ENCODE data around the gene PHACTR3. TPM values are rescaled to one million over a fixed set of nuclear protein-coding genes. Genes with fewer than 3 reads are reported as not detected.

The PHACTR3 gene
- total RNA-seq, 1 experiment from 2014 or later: 0.12 TPM

GRCh38 chr20:59573837-59574236 is 30.5 kb upstream of the PHACTR3 start:
- no peak for DNase-seq (ENCODE audit: low read depth)

GRCh38 chr20:59574308-59574707 is 30.0 kb upstream of the PHACTR3 start:
- DNase-seq (ENCODE audit: low read depth): no peak

GRCh38 chr20:59575216-59575615 is 29.1 kb upstream of the PHACTR3 start:
- DNase-seq (ENCODE audit: low read depth): no peak

GRCh38 chr20:59575653-59576052 is 28.7 kb upstream of the PHACTR3 start:
- no peak for DNase-seq (ENCODE audit: low read depth)

- no peak for DNase-seq (ENCODE audit: low read depth)
Observed at GRCh38 chr20:59576216-59576953, 28.0 kb upstream of the PHACTR3 start.

GRCh38 chr20:59577037-59577808 is 27.1 kb upstream of the PHACTR3 start:
- no peak for DNase-seq (ENCODE audit: low read depth)

- no peak for DNase-seq (ENCODE audit: low read depth)
Observed at GRCh38 chr20:59577809-59578435, 26.4 kb upstream of the PHACTR3 start.

- DNase-seq (ENCODE audit: low read depth): no peak
Observed at GRCh38 chr20:59578436-59579403, 25.6 kb upstream of the PHACTR3 start.

GRCh38 chr20:59579404-59580145 is 24.8 kb upstream of the PHACTR3 start:
- DNase-seq (ENCODE audit: low read depth): no peak

GRCh38 chr20:59580146-59580946 is 24.0 kb upstream of the PHACTR3 start:
- peak; percentile 78 for DNase-seq (ENCODE audit: low read depth)

- no peak for DNase-seq (ENCODE audit: low read depth)
Observed at GRCh38 chr20:59580991-59581401, 23.3 kb upstream of the PHACTR3 start.

GRCh38 chr20:59581993-59582679 is 22.2 kb upstream of the PHACTR3 start:
- DNase-seq (ENCODE audit: low read depth): no peak

GRCh38 chr20:59583428-59584277 is 20.7 kb upstream of the PHACTR3 start:
- DNase-seq (ENCODE audit: low read depth): peak; percentile 44

GRCh38 chr20:59584278-59584925 is 19.9 kb upstream of the PHACTR3 start:
- no peak for DNase-seq (ENCODE audit: low read depth)

- DNase-seq (ENCODE audit: low read depth): peak; percentile 19
Observed at GRCh38 chr20:59585714-59586409, 18.5 kb upstream of the PHACTR3 start.

GRCh38 chr20:59586613-59587012 is 17.7 kb upstream of the PHACTR3 start:
- no peak for DNase-seq (ENCODE audit: low read depth)

- DNase-seq (ENCODE audit: low read depth): no peak
Observed at GRCh38 chr20:59587570-59587969, 16.8 kb upstream of the PHACTR3 start.
